ENCODE data around the gene CDK6. TPM values are rescaled to one million over a fixed set of nuclear protein-coding genes. Genes with fewer than 3 reads are reported as not detected.

The CDK6 gene
- total RNA-seq, 1 donor, result 36.0 TPM

GRCh38 chr7:92777993-92778392, 58.4 kb downstream of the CDK6 start:
- no peak for DNase-seq (ENCODE audit: low read depth)
- no peak for TF ChIP-seq CTCF (IDR thresholded peaks at IDR 0.05; ENCODE audit: insufficient read depth, low read length)
- no peak overlapping the region for H3K4me3 ChIP-seq (ENCODE audit: low read depth, low read length)

- no peak overlapping the region for H3K4me3 ChIP-seq (ENCODE audit: low read depth, low read length)
- DNase-seq (ENCODE audit: low read depth), result no peak
- TF ChIP-seq CTCF (IDR thresholded peaks at IDR 0.05; ENCODE audit: insufficient read depth, low read length), result no peak
Measured at GRCh38 chr7:92773808-92774207, 62.6 kb downstream of the CDK6 start.

- DNase-seq (ENCODE audit: low read depth), result no peak
- no peak overlapping the region for H3K4me3 ChIP-seq (ENCODE audit: low read depth, low read length)
- TF ChIP-seq CTCF (IDR thresholded peaks at IDR 0.05; ENCODE audit: insufficient read depth, low read length), result no peak
Measured at GRCh38 chr7:92769844-92770243, 66.5 kb downstream of the CDK6 start.

- no peak overlapping the region for H3K4me3 ChIP-seq (ENCODE audit: low read depth, low read length)
- peak; percentile 21 for DNase-seq (ENCODE audit: low read depth)
- no peak for TF ChIP-seq CTCF (IDR thresholded peaks at IDR 0.05; ENCODE audit: insufficient read depth, low read length)
Measured at GRCh38 chr7:92769394-92769699, 67.0 kb downstream of the CDK6 start.

- no peak overlapping the region for H3K4me3 ChIP-seq (ENCODE audit: low read depth, low read length)
- peak; percentile 26 for DNase-seq (ENCODE audit: low read depth)
- TF ChIP-seq CTCF (IDR thresholded peaks at IDR 0.05; ENCODE audit: insufficient read depth, low read length), result no peak
Measured at GRCh38 chr7:92768501-92769393, 67.6 kb downstream of the CDK6 start.

GRCh38 chr7:92767437-92767836, 68.9 kb downstream of the CDK6 start:
- no peak for TF ChIP-seq CTCF (IDR thresholded peaks at IDR 0.05; ENCODE audit: insufficient read depth, low read length)
- peak; percentile 32 for DNase-seq (ENCODE audit: low read depth)
- no peak overlapping the region for H3K4me3 ChIP-seq (ENCODE audit: low read depth, low read length)
